Astrocyte (in vitro differentiated cells and primary cell): ENCODE measurements around the gene LRP1B. TPM values are rescaled to one million over a fixed set of nuclear protein-coding genes. Genes with fewer than 3 reads are reported as not detected.
A peak's percentile ranks its signal among the peaks of the same experiment; 100 is the strongest.

Experiments
- DNase-seq: peaks from one replicate; pipeline ENCODE4 v3.0.0-alpha.2; 2010; ENCODE audit warnings: low read depth
- FAIRE-seq: peaks from 2 replicates; lab custom pipeline; 2011; peaks lifted over from hg19 to GRCh38; lab: Jason Lieb, UNC
- H2AFZ ChIP-seq: 2 replicates; pipeline ENCODE4 v1.6.0; 2012; ENCODE audit warnings: low read depth, low read length, inconsistent platforms
- H3K27ac ChIP-seq: 2 replicates; pipeline ENCODE4 v1.5.1; 2011; ENCODE audit warnings: low read depth, low read length, inconsistent platforms
- H3K27me3 ChIP-seq: 2 replicates; pipeline ENCODE4 v1.6.0; 2011; ENCODE audit warnings: low read length, inconsistent platforms; ENCODE audit not compliant: insufficient read depth
- H3K36me3 ChIP-seq: 2 replicates; pipeline ENCODE4 v1.5.1; 2011; ENCODE audit warnings: low read length, inconsistent platforms; ENCODE audit not compliant: insufficient read depth
- H3K4me1 ChIP-seq: 2 replicates; pipeline ENCODE4 v1.5.1; 2011; ENCODE audit warnings: low read length, inconsistent platforms; ENCODE audit not compliant: insufficient read depth
- H3K4me2 ChIP-seq: 2 replicates; pipeline ENCODE4 v1.6.0; 2012; ENCODE audit warnings: low read length, inconsistent platforms
- H3K4me3 ChIP-seq: 2 replicates; pipeline ENCODE4 v1.5.1; 2011; ENCODE audit warnings: low read depth, mild to moderate bottlenecking, low read length, inconsistent platforms; ENCODE audit not compliant: insufficient read depth
- H3K79me2 ChIP-seq: 2 replicates; pipeline ENCODE4 v1.6.0; 2012; ENCODE audit warnings: mild to moderate bottlenecking, low read length, inconsistent platforms; ENCODE audit not compliant: insufficient read depth
- H3K9ac ChIP-seq: 2 replicates; pipeline ENCODE4 v1.6.0; 2012; ENCODE audit warnings: mild to moderate bottlenecking, low read length, inconsistent platforms
- H3K9me3 ChIP-seq: 2 replicates; pipeline ENCODE4 v1.5.1; 2012; ENCODE audit warnings: low read depth, mild to moderate bottlenecking, low read length, inconsistent platforms; ENCODE audit not compliant: insufficient read depth
- H4K20me1 ChIP-seq: 2 replicates; pipeline ENCODE4 v1.6.0; 2012; ENCODE audit warnings: low read length, inconsistent platforms; ENCODE audit not compliant: insufficient read depth
- H3K27ac Mint-ChIP-seq: one replicate; pipeline ENCODE4 v1.8.0; 2021; ENCODE audit warnings: mild to moderate bottlenecking, mixed read lengths; ENCODE audit not compliant: unreplicated experiment
- H3K27me3 Mint-ChIP-seq: one replicate; pipeline ENCODE4 v1.8.0; 2021; ENCODE audit warnings: low read depth, mixed read lengths; ENCODE audit not compliant: unreplicated experiment
- H3K36me3 Mint-ChIP-seq: one replicate; pipeline ENCODE4 v1.8.0; 2021; ENCODE audit warnings: low read depth, mixed read lengths; ENCODE audit not compliant: unreplicated experiment
- H3K4me1 Mint-ChIP-seq: one replicate; pipeline ENCODE4 v1.8.0; 2021; ENCODE audit warnings: low read depth, mixed read lengths; ENCODE audit not compliant: unreplicated experiment
- H3K4me3 Mint-ChIP-seq: one replicate; pipeline ENCODE4 v1.8.0; 2021; ENCODE audit warnings: mild to moderate bottlenecking, moderate library complexity, mixed read lengths; ENCODE audit not compliant: unreplicated experiment
- H3K9me3 Mint-ChIP-seq: one replicate; pipeline ENCODE4 v1.8.0; 2021; ENCODE audit warnings: mild to moderate bottlenecking, mixed read lengths; ENCODE audit not compliant: unreplicated experiment
- CTCF ChIP-seq: IDR thresholded peaks from 2 replicates; pipeline ENCODE4 v1.5.1; 2011; ENCODE audit warnings: low read depth, mild to moderate bottlenecking, inconsistent platforms, low read length, moderate library complexity; ENCODE audit not compliant: insufficient read depth
- EZH2 ChIP-seq: IDR thresholded peaks from 2 replicates; pipeline ENCODE4 v1.6.1; 2012; ENCODE audit warnings: mild to moderate bottlenecking, low read length, inconsistent platforms; ENCODE audit not compliant: insufficient read depth
- total RNA-seq: library from RNA; stranded (reverse); gene quantifications from 2 replicates; pipeline ENCODE4 v1.2.1, GENCODE V29; 2021

Gene LRP1B
- total RNA-seq, 1 donor from 2014 or later, result 1.5 TPM

GRCh38 chr2:140383781-140384180 is 1747.0 kb downstream of the LRP1B start:
- no peaks in the 10 kb centered on the region for H3K27me3 Mint-ChIP-seq
- H3K9ac ChIP-seq, result no peak overlapping the region
- TF ChIP-seq EZH2 (no peak), CTCF (no peak)
- H3K27me3 ChIP-seq, result no peaks in the 10 kb centered on the region
- H3K4me3 Mint-ChIP-seq, result no peak overlapping the region
- peak; percentile 50 for DNase-seq
- no peak overlapping the region for H3K27ac ChIP-seq
- H4K20me1 ChIP-seq, result no peaks in the 10 kb centered on the region
- FAIRE-seq, result no peak
- no peak overlapping the region for H3K27ac Mint-ChIP-seq
- H3K36me3 Mint-ChIP-seq, result no peaks in the 10 kb centered on the region
- H3K36me3 ChIP-seq, result no peaks in the 10 kb centered on the region
- H3K4me2 ChIP-seq, result no peak overlapping the region
- no peak overlapping the region for H3K4me3 ChIP-seq
- H3K4me1 Mint-ChIP-seq, result no peaks in the 10 kb centered on the region
- H2AFZ ChIP-seq, result no peak overlapping the region
- H3K9me3 Mint-ChIP-seq, result peaks cover 3% of the 10 kb centered on the region
- no peaks in the 10 kb centered on the region for H3K9me3 ChIP-seq
- no peaks in the 10 kb centered on the region for H3K4me1 ChIP-seq
- no peaks in the 10 kb centered on the region for H3K79me2 ChIP-seq

GRCh38 chr2:140376686-140377085 is 1754.1 kb downstream of the LRP1B start:
- H3K4me3 Mint-ChIP-seq, result no peak overlapping the region

More at GRCh38 chr2:140376686-140377085, 1754.1 kb downstream of the LRP1B start:
- no peak overlapping the region for H3K4me3 ChIP-seq
- Mint-ChIP-seq H3K27me3 (no peaks in the 10 kb centered on the region), H3K27ac (no peak overlapping the region), H3K4me1 (peaks cover 13% of the 10 kb centered on the region), H3K9me3 (peaks cover 3% of the 10 kb centered on the region), H3K36me3 (no peaks in the 10 kb centered on the region)
- H3K4me2 ChIP-seq, result no peak overlapping the region
- H3K9me3 ChIP-seq, result no peaks in the 10 kb centered on the region
- no peaks in the 10 kb centered on the region for H3K79me2 ChIP-seq
- no peaks in the 10 kb centered on the region for H3K36me3 ChIP-seq
- H2AFZ ChIP-seq, result no peak overlapping the region
- no peak overlapping the region for H3K9ac ChIP-seq
- H3K27ac ChIP-seq, result no peak overlapping the region
- DNase-seq, result peak; percentile 4
- H4K20me1 ChIP-seq, result no peaks in the 10 kb centered on the region
- no peak for TF ChIP-seq EZH2
- no peak for TF ChIP-seq CTCF
- no peak for FAIRE-seq
- no peaks in the 10 kb centered on the region for H3K27me3 ChIP-seq
- no peaks in the 10 kb centered on the region for H3K4me1 ChIP-seq
